ENCODE measurements around the gene CDKL2.

DNA sequence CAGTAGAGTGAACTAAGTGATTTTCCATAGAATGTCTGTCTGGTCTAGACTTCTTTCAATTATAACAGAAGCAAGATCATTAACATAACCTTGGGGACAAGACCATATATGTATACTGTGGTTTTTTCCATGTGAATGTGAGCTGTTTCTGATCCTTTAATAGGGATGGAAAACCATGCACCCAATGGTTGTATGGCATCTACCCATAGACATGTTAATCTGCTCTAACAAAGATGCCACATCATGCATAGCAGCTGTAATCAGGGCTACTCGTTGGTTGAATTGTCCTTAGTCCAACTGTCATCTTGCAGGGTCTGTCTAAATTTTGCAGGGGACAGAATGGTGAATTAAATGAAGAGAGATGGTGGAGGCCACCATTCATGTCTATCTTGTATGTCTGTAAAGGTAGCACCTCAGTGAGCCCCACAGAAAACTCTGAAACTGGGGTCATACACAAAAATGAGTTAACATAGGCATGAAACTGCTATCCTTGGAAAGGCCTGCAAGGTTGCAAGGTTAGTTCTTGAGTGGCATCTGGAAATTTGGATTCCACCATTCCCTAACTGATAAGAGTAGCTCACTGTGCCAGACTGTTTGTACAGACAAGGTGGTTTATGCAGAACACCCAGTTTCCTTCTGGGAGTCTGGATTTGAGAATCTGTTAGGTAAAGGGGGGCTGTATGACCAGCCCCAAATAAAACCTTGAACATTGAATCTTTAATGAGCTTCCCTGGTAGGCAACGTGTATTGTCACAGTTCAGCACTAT lies 99.6 kb downstream of the CDKL2 start:
- TF ChIP-seq, protein P1, sequence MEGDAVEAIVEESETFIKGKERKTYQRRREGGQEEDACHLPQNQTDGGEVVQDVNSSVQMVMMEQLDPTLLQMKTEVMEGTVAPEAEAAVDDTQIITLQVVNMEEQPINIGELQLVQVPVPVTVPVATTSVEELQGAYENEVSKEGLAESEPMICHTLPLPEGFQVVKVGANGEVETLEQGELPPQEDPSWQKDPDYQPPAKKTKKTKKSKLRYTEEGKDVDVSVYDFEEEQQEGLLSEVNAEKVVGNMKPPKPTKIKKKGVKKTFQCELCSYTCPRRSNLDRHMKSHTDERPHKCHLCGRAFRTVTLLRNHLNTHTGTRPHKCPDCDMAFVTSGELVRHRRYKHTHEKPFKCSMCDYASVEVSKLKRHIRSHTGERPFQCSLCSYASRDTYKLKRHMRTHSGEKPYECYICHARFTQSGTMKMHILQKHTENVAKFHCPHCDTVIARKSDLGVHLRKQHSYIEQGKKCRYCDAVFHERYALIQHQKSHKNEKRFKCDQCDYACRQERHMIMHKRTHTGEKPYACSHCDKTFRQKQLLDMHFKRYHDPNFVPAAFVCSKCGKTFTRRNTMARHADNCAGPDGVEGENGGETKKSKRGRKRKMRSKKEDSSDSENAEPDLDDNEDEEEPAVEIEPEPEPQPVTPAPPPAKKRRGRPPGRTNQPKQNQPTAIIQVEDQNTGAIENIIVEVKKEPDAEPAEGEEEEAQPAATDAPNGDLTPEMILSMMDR (conservative IDR thresholded peaks at IDR 0.05; ENCODE audit: low read length): no peak
- no peak for TF ChIP-seq EZH2phosphoT487 (IDR thresholded peaks at IDR 0.05; ENCODE audit: borderline replicate concordance)

Data from Loucy (cell line).